ENCODE results near the gene PANX1. TPM values are rescaled to one million over a fixed set of nuclear protein-coding genes. Genes with fewer than 3 reads are reported as not detected.

The PANX1 gene, protein sequence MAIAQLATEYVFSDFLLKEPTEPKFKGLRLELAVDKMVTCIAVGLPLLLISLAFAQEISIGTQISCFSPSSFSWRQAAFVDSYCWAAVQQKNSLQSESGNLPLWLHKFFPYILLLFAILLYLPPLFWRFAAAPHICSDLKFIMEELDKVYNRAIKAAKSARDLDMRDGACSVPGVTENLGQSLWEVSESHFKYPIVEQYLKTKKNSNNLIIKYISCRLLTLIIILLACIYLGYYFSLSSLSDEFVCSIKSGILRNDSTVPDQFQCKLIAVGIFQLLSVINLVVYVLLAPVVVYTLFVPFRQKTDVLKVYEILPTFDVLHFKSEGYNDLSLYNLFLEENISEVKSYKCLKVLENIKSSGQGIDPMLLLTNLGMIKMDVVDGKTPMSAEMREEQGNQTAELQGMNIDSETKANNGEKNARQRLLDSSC
- 10 to 100 TPM in 1 of 4 donors, 1 to 10 TPM in 3; 8.0 to 16.1 (median 8.5) TPM for total RNA-seq
- 4.6 TPM for polyA plus RNA-seq
- long read RNA-seq, donor 1, transcript PANX1-201 (5 exons, 2,769 nt) = major isoform, 13 of 15 reads
- long read RNA-seq, donor 1, partial matches to known transcripts = 2 of 15 reads
- long read RNA-seq, donor 1, other reads (novel, unspliced or antisense) = 0 of 15 reads
- long read RNA-seq, donor 2, partial matches to known transcripts = 0 of 5 reads
- long read RNA-seq, donor 2, other reads (novel, unspliced or antisense) = 2 of 5 reads
- long read RNA-seq, donor 3, transcript PANX1-201 (5 exons, 2,769 nt) = major isoform, 70 of 84 reads
- long read RNA-seq, donor 3, partial matches to known transcripts = 4 of 84 reads
- long read RNA-seq, donor 3, other reads (novel, unspliced or antisense) = 10 of 84 reads
- long read RNA-seq, donor 4, transcript PANX1-201 (5 exons, 2,769 nt) = major isoform, 8 of 8 reads
- long read RNA-seq, donor 4, partial matches to known transcripts = 0 of 8 reads
- long read RNA-seq, donor 4, other reads (novel, unspliced or antisense) = 0 of 8 reads

DNA sequence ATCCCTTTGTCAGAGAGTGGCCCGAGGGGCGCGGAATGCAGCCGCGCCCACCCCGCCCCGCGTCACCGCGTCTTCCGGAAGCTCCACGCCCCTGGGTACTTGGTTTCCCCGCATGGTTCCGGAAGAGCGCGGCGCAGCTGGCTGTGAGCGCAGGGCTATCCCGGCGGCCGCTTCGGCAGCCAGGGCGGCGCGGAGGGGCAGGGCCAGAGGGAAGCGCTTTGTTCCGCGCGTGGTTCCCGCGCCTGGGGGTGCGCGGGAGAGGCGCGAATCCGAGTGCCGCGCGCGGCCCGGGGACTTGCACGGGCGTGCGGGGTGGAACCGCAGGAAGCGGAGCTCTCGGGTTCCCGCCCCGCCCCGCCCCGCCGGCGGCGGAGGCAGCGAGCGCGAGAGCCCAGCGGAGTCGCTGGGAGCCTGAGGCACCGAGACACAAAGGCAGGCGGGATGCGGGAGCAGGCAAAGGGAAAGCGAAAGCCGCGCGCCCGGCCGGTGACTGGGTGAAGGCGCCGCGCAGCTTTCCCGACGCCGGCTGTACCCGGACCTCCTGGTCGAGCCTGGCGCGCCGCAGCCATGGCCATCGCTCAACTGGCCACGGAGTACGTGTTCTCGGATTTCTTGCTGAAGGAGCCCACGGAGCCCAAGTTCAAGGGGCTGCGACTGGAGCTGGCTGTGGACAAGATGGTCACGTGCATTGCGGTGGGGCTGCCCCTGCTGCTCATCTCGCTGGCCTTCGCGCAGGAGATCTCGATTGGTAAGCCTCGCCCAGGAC, at the start of gene PANX1:
PANX1 (plus strand) TSS at position 96 of the 766 bp plus-strand sequence; CDS start at position 568, 472 bp downstream.
- Histone ChIP-seq H3K4me3 (ENCODE audit: low read length) (peak within 1 kb of the TSS; percentile 61), H3K27me3 (ENCODE audit: control insufficient read depth, insufficient read depth) (no peaks in the 10 kb centered on the region), H3K4me1 (ENCODE audit: control insufficient read depth, insufficient read depth, low read length) (peaks cover 20% of the 10 kb centered on the region), H3K9me3 (ENCODE audit: control insufficient read depth, low read length) (no peaks in the 10 kb centered on the region), H3K27ac (ENCODE audit: low read length) (peak within 1 kb of the TSS; percentile 76)
- DNase-seq (peak; percentile 90 to 95 (median 91)), ATAC-seq (peak; percentile 94 to 96)
- under 1% methylated on average over 92 of the region's 92 CpGs for WGBS
- intact Hi-C loops (cut with DNase I) = no loop called here

DNA sequence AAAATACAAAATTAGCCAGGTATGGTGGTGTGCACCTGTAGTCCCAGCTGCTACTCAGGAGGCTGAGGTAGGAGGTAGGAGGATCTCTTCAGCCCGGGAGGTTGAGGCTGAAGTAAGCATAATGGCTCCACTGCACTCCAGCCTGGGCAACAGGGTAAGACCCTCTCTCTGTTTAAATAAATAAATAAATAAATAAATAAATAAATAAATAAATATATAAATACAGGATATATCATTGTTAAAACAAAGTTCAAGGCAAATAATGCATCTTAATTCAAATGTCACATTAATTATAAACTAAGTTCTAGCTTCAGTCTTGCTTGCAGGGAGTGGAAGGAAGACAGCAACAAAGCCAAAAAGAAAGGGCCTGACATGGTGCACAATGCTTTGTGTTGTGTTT, 44.5 kb upstream of the PANX1 start:
- intact Hi-C loops (cut with DNase I) = no loop called here
- Histone ChIP-seq H3K9me3 (ENCODE audit: control insufficient read depth, low read length) (no peaks in the 10 kb centered on the region), H3K27ac (ENCODE audit: low read length) (no peak overlapping the region), H3K4me1 (ENCODE audit: control insufficient read depth, insufficient read depth, low read length) (no peaks in the 10 kb centered on the region), H3K4me3 (ENCODE audit: low read length) (no peak overlapping the region), H3K27me3 (ENCODE audit: control insufficient read depth, insufficient read depth) (no peaks in the 10 kb centered on the region)
- no peak for ATAC-seq
- WGBS = 91% methylated on average over 1 of the region's 1 CpG
- DNase-seq = no peak

DNA sequence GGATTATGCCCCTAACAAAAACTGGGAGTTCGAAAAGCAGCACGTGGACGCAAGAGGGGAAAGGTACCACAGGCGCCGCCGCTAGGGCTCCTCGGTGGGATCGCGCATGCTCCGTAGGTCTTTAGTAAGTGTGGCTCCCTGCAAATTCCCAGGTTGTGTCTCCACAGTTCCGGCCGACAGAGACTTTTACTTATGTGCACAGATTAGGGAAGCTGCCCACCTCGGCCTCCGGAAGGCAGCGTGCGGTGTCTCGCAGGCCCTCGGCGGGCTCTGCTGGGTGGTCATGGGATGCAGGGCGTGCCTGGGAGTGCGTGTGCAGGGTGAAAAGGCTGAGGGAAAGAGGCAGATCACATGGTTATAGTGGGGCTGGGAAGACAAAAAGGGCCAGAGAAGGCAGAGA, 39.7 kb upstream of the PANX1 start:
- 78% methylated on average over 21 of the region's 21 CpGs for WGBS
- DNase-seq (no peak), ATAC-seq (no peak)
- Histone ChIP-seq H3K27me3 (ENCODE audit: control insufficient read depth, insufficient read depth) (no peaks in the 10 kb centered on the region), H3K4me1 (ENCODE audit: control insufficient read depth, insufficient read depth, low read length) (no peaks in the 10 kb centered on the region), H3K27ac (ENCODE audit: low read length) (no peak overlapping the region), H3K4me3 (ENCODE audit: low read length) (no peak overlapping the region), H3K9me3 (ENCODE audit: control insufficient read depth, low read length) (no peaks in the 10 kb centered on the region)
- intact Hi-C loops (cut with DNase I) = no loop called here

DNA sequence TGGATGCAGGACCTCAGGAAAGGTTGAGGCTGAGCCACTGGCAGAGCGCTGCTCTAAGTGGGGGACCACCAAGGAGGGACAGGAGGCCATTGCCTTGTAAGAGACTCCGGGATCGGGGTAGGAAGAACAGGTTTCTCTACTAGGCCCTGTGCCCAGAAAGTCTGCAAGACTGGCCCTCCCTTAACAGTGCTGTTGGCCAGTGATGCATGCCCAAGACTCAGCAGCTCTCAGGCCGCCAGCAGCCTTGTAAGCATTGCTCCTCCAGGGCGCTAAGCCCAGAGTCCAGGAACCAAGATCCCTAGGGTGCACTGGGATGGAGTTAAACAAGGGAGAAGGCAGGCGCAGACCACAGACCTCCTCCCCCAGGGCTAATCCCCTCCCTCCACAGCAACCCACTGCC, 39.3 kb upstream of the PANX1 start:
- Histone ChIP-seq H3K27ac (ENCODE audit: low read length) (no peak overlapping the region), H3K4me3 (ENCODE audit: low read length) (no peak overlapping the region), H3K4me1 (ENCODE audit: control insufficient read depth, insufficient read depth, low read length) (no peaks in the 10 kb centered on the region), H3K27me3 (ENCODE audit: control insufficient read depth, insufficient read depth) (no peaks in the 10 kb centered on the region), H3K9me3 (ENCODE audit: control insufficient read depth, low read length) (no peaks in the 10 kb centered on the region)
- ATAC-seq (no peak), DNase-seq (no peak)
- 88% methylated on average over 6 of the region's 6 CpGs for WGBS
- intact Hi-C loops (cut with DNase I) = no loop called here

DNA sequence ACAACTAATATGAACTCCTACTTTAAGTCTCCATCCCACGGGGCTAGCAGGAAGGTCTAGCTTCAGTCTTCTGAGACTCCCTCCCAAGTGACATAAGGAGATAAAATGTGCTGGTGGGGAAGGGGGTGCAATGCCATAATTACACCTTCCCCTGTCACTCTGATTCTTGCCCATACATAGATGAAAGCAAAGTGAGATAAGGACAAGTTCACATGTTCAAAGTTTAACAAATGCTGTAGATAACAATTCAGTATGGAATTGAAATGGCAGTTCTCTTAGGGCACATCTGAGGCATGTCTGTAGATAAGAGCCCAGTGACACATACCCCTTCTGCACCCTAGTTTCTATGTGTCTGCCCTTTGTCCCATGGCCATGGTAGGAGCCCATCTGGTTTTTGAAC, 38.2 kb upstream of the PANX1 start:
- Histone ChIP-seq H3K4me3 (ENCODE audit: low read length) (no peak overlapping the region), H3K27me3 (ENCODE audit: control insufficient read depth, insufficient read depth) (no peaks in the 10 kb centered on the region), H3K4me1 (ENCODE audit: control insufficient read depth, insufficient read depth, low read length) (no peaks in the 10 kb centered on the region), H3K27ac (ENCODE audit: low read length) (no peak overlapping the region), H3K9me3 (ENCODE audit: control insufficient read depth, low read length) (no peaks in the 10 kb centered on the region)
- 38% methylated on average over 1 of the region's 1 CpG for WGBS
- intact Hi-C loops (cut with DNase I) = no loop called here
- no peak for ATAC-seq
- DNase-seq = no peak

DNA sequence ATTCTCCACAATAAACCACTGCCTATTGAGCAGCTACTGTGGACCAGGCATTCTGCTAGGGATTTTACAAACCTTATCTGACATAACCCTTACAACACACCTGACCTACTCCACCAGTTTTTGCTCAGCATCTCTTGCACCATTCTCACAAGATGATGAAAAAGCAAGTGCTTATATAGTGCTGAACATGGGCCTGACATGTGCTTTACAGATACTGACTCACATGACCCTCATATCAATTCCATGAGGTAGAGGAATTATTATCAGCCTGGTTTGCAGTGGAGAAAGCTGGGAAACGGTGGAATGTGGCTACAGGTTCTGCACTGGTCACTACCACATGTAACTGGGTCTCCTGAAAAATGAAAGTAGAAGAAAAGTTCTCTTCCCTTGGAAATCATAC, 37.5 kb upstream of the PANX1 start:
- intact Hi-C loops (cut with DNase I) = no loop called here
- ATAC-seq = no peak
- Histone ChIP-seq H3K4me1 (ENCODE audit: control insufficient read depth, insufficient read depth, low read length) (no peaks in the 10 kb centered on the region), H3K4me3 (ENCODE audit: low read length) (no peak overlapping the region), H3K27ac (ENCODE audit: low read length) (no peak overlapping the region), H3K9me3 (ENCODE audit: control insufficient read depth, low read length) (no peaks in the 10 kb centered on the region), H3K27me3 (ENCODE audit: control insufficient read depth, insufficient read depth) (no peaks in the 10 kb centered on the region)
- 49% methylated on average over 1 of the region's 1 CpG for WGBS
- DNase-seq = no peak

DNA sequence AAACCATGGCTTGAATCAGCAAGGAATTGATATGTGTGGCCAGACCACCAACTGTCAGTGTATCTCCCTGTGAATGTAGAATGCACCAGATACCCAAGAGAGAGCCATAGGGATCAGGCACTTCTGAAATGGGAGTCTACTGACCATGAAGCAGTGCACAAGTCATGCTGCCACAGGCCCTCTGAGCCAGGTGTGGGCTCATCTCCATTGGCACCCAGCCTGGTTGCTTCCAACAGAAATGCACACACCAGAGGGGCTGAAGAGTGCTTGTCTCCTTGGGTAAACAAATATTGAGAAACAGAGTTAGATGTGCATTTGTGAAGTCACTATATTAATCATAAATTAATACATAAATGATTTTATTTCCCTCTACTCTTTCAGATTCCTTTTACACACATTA, 28.4 kb upstream of the PANX1 start:
- intact Hi-C loops (cut with DNase I) = no loop called here

DNA sequence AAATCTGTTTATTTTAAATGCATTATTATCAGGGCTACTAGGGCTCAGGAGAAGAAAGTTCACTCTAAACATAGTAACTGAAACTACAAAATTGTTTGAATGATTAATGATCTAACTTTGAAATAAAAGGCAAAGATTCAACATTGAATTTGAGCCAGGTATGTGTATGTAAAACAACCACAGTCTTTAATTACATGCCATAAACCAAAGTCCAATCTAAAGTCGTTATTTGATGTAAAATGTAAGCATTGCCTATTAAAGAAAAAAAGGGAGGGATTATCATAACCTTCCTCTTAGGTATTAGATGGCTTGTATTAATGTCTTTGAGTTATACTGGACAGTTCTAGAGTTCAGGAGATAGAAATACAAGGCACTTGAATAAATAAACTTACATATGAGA, 25.2 kb upstream of the PANX1 start:
- Histone ChIP-seq H3K9me3 (ENCODE audit: control insufficient read depth, low read length) (peaks cover 2% of the 10 kb centered on the region), H3K4me1 (ENCODE audit: control insufficient read depth, insufficient read depth, low read length) (no peaks in the 10 kb centered on the region), H3K4me3 (ENCODE audit: low read length) (no peak overlapping the region), H3K27ac (ENCODE audit: low read length) (no peak overlapping the region), H3K27me3 (ENCODE audit: control insufficient read depth, insufficient read depth) (no peaks in the 10 kb centered on the region)
- intact Hi-C loops (cut with DNase I) = no loop called here
- ATAC-seq (no peak), DNase-seq (no peak)
- WGBS = 71% methylated on average over 1 of the region's 1 CpG

More for the DNA sequence above, 28.4 kb upstream of the PANX1 start:
- no peaks in the 10 kb centered on the region for H3K27me3 ChIP-seq (ENCODE audit: control insufficient read depth, insufficient read depth)
- no peaks in the 10 kb centered on the region for H3K4me1 ChIP-seq (ENCODE audit: control insufficient read depth, insufficient read depth, low read length)
- H3K9me3 ChIP-seq (ENCODE audit: control insufficient read depth, low read length) = peaks cover 2% of the 10 kb centered on the region
- no peak for ATAC-seq
- no peak overlapping the region for H3K27ac ChIP-seq (ENCODE audit: low read length)
- no peak for DNase-seq
- no peak overlapping the region for H3K4me3 ChIP-seq (ENCODE audit: low read length)

DNA sequence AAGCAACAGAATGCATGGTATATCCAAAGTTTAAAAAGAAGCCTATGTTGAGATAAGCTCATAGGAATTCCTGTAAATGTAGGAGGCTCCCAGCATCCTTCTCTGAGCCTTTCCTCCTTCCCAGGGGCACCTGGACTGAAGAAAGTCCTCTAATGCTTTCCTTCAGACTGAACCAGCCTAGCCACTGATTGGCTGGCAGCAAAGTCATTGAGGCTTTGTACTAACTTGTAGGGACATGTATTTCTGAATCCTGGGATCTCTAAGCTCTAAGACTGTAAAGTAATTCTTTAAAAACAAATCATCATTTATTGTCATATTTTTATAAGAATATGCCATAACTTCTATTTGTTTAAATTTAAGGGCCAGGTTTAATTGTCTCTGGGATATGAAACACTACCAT, 23.9 kb upstream of the PANX1 start:
- no peak overlapping the region for H3K27ac ChIP-seq (ENCODE audit: low read length)
- H3K4me3 ChIP-seq (ENCODE audit: low read length) = no peak overlapping the region
- H3K27me3 ChIP-seq (ENCODE audit: control insufficient read depth, insufficient read depth) = no peaks in the 10 kb centered on the region
- H3K9me3 ChIP-seq (ENCODE audit: control insufficient read depth, low read length) = peaks cover 2% of the 10 kb centered on the region
- intact Hi-C loops (cut with DNase I) = no loop called here
- no peaks in the 10 kb centered on the region for H3K4me1 ChIP-seq (ENCODE audit: control insufficient read depth, insufficient read depth, low read length)
- ATAC-seq = no peak
- DNase-seq = no peak

DNA sequence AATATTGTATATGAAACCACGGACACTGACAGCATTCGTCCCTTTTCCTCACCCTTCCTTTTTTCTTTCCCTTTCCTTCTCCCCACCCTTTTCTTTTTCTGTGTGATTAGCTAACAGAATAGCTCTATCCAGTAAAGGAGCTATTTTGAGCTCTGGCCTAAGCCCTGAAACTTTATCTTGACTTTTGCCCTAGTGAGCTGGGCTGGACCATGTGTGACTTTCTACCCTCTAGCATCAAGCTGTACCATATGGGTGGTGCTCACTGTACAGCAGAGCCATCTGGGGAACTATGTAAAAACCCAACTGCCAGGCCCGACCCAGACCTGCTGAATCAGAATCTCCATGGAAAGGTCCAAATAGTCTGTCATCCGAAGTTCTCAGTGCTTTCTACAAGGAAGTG, 21.9 kb upstream of the PANX1 start:
- Histone ChIP-seq H3K27ac (ENCODE audit: low read length) (no peak overlapping the region), H3K4me1 (ENCODE audit: control insufficient read depth, insufficient read depth, low read length) (no peaks in the 10 kb centered on the region), H3K4me3 (ENCODE audit: low read length) (no peak overlapping the region), H3K27me3 (ENCODE audit: control insufficient read depth, insufficient read depth) (no peaks in the 10 kb centered on the region), H3K9me3 (ENCODE audit: control insufficient read depth, low read length) (no peaks in the 10 kb centered on the region)
- intact Hi-C loops (cut with DNase I) = no loop called here
- peak in 1 of 2 donors; percentile 63 for ATAC-seq
- WGBS = 83% methylated on average over 4 of the region's 4 CpGs
- DNase-seq = no peak
